ENCODE data around the gene KCNF1. TPM values are rescaled to one million over a fixed set of nuclear protein-coding genes. Genes with fewer than 3 reads are reported as not detected.

The KCNF1 gene
- total and polyA plus RNA-seq, 2 donors (not counting 1 experiment from before 2014, with no cell fraction given): 0.22 to 2.6 TPM

DNA sequence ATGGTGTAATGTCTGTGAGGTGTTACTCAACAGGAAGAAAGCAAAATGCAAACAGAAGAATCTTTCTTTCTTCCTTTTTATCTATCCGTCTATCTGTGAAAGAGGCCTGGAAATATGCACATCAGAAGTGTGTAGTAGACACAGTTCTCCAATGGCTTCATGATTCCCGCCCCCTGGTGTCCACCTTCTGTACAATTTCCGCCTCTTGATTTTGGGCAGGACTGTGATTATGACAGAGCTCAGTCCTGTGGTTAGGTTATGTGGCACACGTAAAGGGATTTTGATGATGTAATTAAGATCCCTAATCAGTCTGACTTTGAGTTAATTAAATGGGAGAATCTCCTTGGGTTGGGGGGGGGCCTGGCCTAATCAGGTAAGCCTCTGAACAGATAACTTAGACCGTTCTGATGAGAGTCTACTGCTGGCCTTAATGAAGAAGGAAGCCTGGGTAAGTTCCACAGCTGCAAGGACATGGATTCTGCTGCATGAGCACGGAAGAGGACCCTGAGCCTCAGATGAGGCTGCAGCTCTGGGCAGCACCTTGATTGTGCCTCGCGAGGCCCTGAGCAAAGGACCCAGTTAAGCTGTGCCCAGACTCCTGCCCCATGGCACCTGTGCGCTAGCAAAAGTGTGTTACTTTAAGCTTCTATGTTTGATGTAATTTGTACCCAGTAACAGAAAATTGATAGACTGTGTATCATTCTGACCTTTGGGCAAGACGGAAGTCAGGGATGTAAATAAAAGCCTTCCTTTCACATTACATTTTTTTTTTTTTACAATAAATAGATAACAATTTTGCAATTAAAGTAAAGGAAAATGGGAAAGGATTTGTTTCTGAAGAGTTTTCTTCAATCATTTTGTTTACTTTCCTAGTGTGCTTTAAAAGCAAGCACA, 11.3 kb upstream of the KCNF1 start:
- no peak overlapping the region for H3K4me3 ChIP-seq (replicated peaks in 1 of 4; ENCODE audit: control extremely low read depth in 1 of 4, insufficient read depth in 1 of 4, low read depth in 3 of 4, low read length in 4 of 4)
- no peaks in the 10 kb centered on the region for H3K4me1 ChIP-seq (ENCODE audit: control insufficient read depth, extremely low read depth, insufficient read depth, low read length)
- no peak overlapping the region for H3K4me2 ChIP-seq (ENCODE audit: extremely low read depth, insufficient read depth, low read length)
- H3K9me3 ChIP-seq (ENCODE audit: control insufficient read depth, insufficient read depth, low read depth, low read length): no peaks in the 10 kb centered on the region
- H3K27ac ChIP-seq (ENCODE audit: insufficient read depth, low read length): no peak overlapping the region
- H3K27me3 ChIP-seq (ENCODE audit: control insufficient read depth, insufficient read depth, low read length): peaks cover 2% of the 10 kb centered on the region
- H3K9ac ChIP-seq (ENCODE audit: insufficient read depth, low read length): no peak overlapping the region
- no peaks in the 10 kb centered on the region for H4K20me1 ChIP-seq (ENCODE audit: control insufficient read depth, extremely low read depth, insufficient read depth, low read length)
- no peak for TF ChIP-seq EZH2 (IDR thresholded peaks at IDR 0.05; ENCODE audit: low read length, missing control alignments)
- TF ChIP-seq, protein P1, sequence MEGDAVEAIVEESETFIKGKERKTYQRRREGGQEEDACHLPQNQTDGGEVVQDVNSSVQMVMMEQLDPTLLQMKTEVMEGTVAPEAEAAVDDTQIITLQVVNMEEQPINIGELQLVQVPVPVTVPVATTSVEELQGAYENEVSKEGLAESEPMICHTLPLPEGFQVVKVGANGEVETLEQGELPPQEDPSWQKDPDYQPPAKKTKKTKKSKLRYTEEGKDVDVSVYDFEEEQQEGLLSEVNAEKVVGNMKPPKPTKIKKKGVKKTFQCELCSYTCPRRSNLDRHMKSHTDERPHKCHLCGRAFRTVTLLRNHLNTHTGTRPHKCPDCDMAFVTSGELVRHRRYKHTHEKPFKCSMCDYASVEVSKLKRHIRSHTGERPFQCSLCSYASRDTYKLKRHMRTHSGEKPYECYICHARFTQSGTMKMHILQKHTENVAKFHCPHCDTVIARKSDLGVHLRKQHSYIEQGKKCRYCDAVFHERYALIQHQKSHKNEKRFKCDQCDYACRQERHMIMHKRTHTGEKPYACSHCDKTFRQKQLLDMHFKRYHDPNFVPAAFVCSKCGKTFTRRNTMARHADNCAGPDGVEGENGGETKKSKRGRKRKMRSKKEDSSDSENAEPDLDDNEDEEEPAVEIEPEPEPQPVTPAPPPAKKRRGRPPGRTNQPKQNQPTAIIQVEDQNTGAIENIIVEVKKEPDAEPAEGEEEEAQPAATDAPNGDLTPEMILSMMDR (conservative IDR thresholded peaks at IDR 0.05 in 1 of 2, IDR thresholded peaks at IDR 0.05 in 1 of 2; ENCODE audit: low read depth in 1 of 2, low read length in 2 of 2): peak in 1 of 2 donors; percentile 18
- DNase-seq (ENCODE audit: low read depth in 2 of 2): peak in 1 of 2 donors; percentile 12
- no peaks in the 10 kb centered on the region for H3K36me3 ChIP-seq (ENCODE audit: control insufficient read depth, insufficient read depth, low read length)
- H3K79me2 ChIP-seq (ENCODE audit: control insufficient read depth, insufficient read depth, low read length): no peaks in the 10 kb centered on the region
- H2AFZ ChIP-seq (ENCODE audit: low read length): no peak overlapping the region

DNA sequence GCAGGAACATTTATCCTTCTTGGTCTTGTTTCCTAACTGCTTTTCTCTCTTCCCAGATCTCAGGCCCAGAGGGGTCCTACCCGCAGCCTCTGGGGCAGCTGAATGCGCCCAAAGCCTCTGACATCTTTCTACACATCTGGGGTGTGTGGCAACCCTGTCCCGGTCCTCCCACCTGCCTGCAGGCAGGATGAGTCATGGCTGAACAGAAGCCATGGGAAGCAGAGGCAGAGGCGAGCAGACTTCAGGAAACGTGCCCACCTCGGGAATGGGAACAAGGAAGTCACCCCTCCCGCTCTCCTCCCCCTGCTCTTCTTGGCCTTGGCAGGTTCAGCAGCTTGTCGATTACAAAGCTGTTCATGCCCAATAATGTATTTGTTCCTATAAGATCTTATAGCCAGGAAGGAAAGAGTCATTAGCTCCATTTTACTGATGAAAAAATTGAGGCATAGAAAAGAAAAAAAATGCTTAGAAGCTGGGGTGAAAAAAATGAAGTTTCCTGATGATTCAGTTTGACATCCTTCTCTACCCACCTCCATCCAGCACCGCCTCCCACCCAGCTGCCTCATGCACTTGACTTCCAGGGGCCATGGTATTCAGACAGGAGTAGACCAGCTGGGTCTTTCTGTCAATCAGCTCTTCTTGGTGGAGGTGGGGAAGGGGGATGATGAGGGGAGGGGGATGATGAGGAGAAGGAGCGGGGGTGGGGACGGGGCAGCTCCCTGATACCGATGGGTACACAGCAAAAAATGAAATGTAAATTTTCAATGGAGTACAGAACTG, 10.4 kb upstream of the KCNF1 start:
- DNase-seq (ENCODE audit: low read depth in 2 of 2): peak; percentile 23 to 39

GRCh38 chr2:10903861-10904210, 7.9 kb upstream of the KCNF1 start:
- no peak overlapping the region for H3K4me2 ChIP-seq (ENCODE audit: extremely low read depth, insufficient read depth, low read length)
- TF ChIP-seq EZH2 (IDR thresholded peaks at IDR 0.05; ENCODE audit: low read length, missing control alignments): no peak
- TF ChIP-seq, protein P1 (conservative IDR thresholded peaks at IDR 0.05 in 1 of 2, IDR thresholded peaks at IDR 0.05 in 1 of 2; ENCODE audit: low read depth in 1 of 2, low read length in 2 of 2): no peak
- DNase-seq (ENCODE audit: low read depth in 2 of 2): no peak
- H3K9me3 ChIP-seq (ENCODE audit: control insufficient read depth, insufficient read depth, low read depth, low read length): no peaks in the 10 kb centered on the region
- H3K79me2 ChIP-seq (ENCODE audit: control insufficient read depth, insufficient read depth, low read length): no peaks in the 10 kb centered on the region
- H3K4me3 ChIP-seq (replicated peaks in 1 of 4; ENCODE audit: control extremely low read depth in 1 of 4, insufficient read depth in 1 of 4, low read depth in 3 of 4, low read length in 4 of 4): no peak overlapping the region
- H3K4me1 ChIP-seq (ENCODE audit: control insufficient read depth, extremely low read depth, insufficient read depth, low read length): no peaks in the 10 kb centered on the region
- H2AFZ ChIP-seq (ENCODE audit: low read length): no peak overlapping the region
- no peaks in the 10 kb centered on the region for H3K36me3 ChIP-seq (ENCODE audit: control insufficient read depth, insufficient read depth, low read length)
- H3K27me3 ChIP-seq (ENCODE audit: control insufficient read depth, insufficient read depth, low read length): peaks cover 2% of the 10 kb centered on the region
- no peaks in the 10 kb centered on the region for H4K20me1 ChIP-seq (ENCODE audit: control insufficient read depth, extremely low read depth, insufficient read depth, low read length)
- no peak overlapping the region for H3K9ac ChIP-seq (ENCODE audit: insufficient read depth, low read length)
- H3K27ac ChIP-seq (ENCODE audit: insufficient read depth, low read length): no peak overlapping the region

More for the DNA sequence above, 10.4 kb upstream of the KCNF1 start:
- no peaks in the 10 kb centered on the region for H3K9me3 ChIP-seq (ENCODE audit: control insufficient read depth, insufficient read depth, low read depth, low read length)
- H3K4me3 ChIP-seq (replicated peaks in 1 of 4; ENCODE audit: control extremely low read depth in 1 of 4, insufficient read depth in 1 of 4, low read depth in 3 of 4, low read length in 4 of 4): no peak overlapping the region
- H3K9ac ChIP-seq (ENCODE audit: insufficient read depth, low read length): no peak overlapping the region
- H3K36me3 ChIP-seq (ENCODE audit: control insufficient read depth, insufficient read depth, low read length): no peaks in the 10 kb centered on the region
- no peaks in the 10 kb centered on the region for H3K4me1 ChIP-seq (ENCODE audit: control insufficient read depth, extremely low read depth, insufficient read depth, low read length)
- H3K4me2 ChIP-seq (ENCODE audit: extremely low read depth, insufficient read depth, low read length): no peak overlapping the region
- H3K27ac ChIP-seq (ENCODE audit: insufficient read depth, low read length): no peak overlapping the region
- H2AFZ ChIP-seq (ENCODE audit: low read length): no peak overlapping the region
- H3K27me3 ChIP-seq (ENCODE audit: control insufficient read depth, insufficient read depth, low read length): peaks cover 2% of the 10 kb centered on the region
- H3K79me2 ChIP-seq (ENCODE audit: control insufficient read depth, insufficient read depth, low read length): no peaks in the 10 kb centered on the region
- H4K20me1 ChIP-seq (ENCODE audit: control insufficient read depth, extremely low read depth, insufficient read depth, low read length): no peaks in the 10 kb centered on the region
- no peak for TF ChIP-seq EZH2 (IDR thresholded peaks at IDR 0.05; ENCODE audit: low read length, missing control alignments)
- TF ChIP-seq, protein P1 (conservative IDR thresholded peaks at IDR 0.05 in 1 of 2, IDR thresholded peaks at IDR 0.05 in 1 of 2; ENCODE audit: low read depth in 1 of 2, low read length in 2 of 2): no peak
